Measurements from ENCODE around the gene SEC22B. TPM values are rescaled to one million over a fixed set of nuclear protein-coding genes. Genes with fewer than 3 reads are reported as not detected.

SEC22B gene
- total and polyA plus RNA-seq, 2 of the 13 experiments (the other 11 are each of a cell fraction or from before 2014, with no cell fraction given): 14.2 to 29.1 TPM

DNA sequence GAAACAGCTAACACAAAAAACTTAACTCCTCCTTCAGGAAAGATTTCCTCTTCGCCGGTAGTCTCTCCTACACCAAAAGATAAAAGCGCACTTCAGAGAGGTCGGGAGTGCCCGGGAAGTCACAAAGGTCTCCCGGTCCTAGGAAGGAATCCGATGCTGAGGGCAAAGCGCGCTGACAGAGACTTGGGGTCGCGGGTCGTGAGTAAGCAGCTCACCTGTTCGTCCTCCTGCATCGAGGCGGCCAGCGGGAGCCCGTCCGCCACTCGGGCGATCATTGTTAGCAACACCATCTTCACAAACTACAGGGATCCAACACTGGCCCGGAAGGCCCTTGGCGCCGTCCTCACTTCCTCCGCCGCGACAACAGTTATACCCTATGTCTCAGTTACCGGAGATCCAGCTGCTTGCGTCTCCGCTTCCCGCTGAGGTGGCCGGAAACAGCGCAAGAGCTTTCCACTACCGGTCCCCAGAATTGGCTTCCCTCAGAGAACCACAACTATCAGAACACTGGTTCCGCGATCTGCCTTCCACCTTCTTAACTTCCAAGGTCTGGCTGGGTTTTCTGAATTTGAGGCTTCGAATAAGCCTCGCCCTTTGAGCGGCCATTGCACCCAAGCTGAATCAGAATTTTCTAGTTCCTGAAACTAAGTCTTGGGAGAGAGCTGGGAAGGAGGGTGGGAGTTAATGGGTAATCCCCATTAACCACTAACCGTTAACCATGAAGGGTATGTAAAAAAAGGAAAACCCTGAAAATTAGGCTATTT is at the start of gene SEC22B (continued):
- TF ChIP-seq GZF1 (CRISPR knock-in tag; IDR thresholded peaks at IDR 0.05) (peak; percentile 84; the same call in 1 of the 2 replicates), ZNF30 (CRISPR knock-in tag; IDR thresholded peaks at IDR 0.05) (no peak), ZNF251 (CRISPR knock-in tag; IDR thresholded peaks at IDR 0.05) (no peak), ATF7 (IDR thresholded peaks at IDR 0.05) (no peak), ATF7 (CRISPR knock-in tag; IDR thresholded peaks at IDR 0.05) (0 out of 2 replicates have a peak, but pooled peaks have one; percentile 24), MXD4 (CRISPR knock-in tag; IDR thresholded peaks at IDR 0.05) (peak; percentile 79; the same call in 1 of the 2 replicates), KDM5B (CRISPR knock-in tag; IDR thresholded peaks at IDR 0.05; ENCODE audit: borderline replicate concordance) (peak; percentile 88), ZNF180 (CRISPR knock-in tag; IDR thresholded peaks at IDR 0.05; ENCODE audit: borderline replicate concordance, low read depth) (no peak), ZBTB21 (CRISPR knock-in tag; IDR thresholded peaks at IDR 0.05) (peak; percentile 68), REL (CRISPR knock-in tag; conservative IDR thresholded peaks at IDR 0.05) (no peak), PHF8 (CRISPR knock-in tag; IDR thresholded peaks at IDR 0.05) (peak; percentile 88), ZNF572 (CRISPR knock-in tag; IDR thresholded peaks at IDR 0.05) (no peak), FOXP1 (IDR thresholded peaks at IDR 0.05) (no peak), FOXP1 (CRISPR knock-in tag; IDR thresholded peaks at IDR 0.05) (peak; percentile 40; the same call in 1 of the 2 replicates), ZNF567 (CRISPR knock-in tag; IDR thresholded peaks at IDR 0.05; ENCODE audit: borderline replicate concordance) (no peak), REPIN1 (CRISPR knock-in tag; IDR thresholded peaks at IDR 0.05; ENCODE audit: borderline replicate concordance, low read depth) (peak; percentile 88; the same call in 1 of the 2 replicates), ZNF792 (CRISPR knock-in tag; IDR thresholded peaks at IDR 0.05) (peak; percentile 79; the same call in 1 of the 2 replicates), DR1 (CRISPR knock-in tag; IDR thresholded peaks at IDR 0.05) (0 out of 2 replicates have a peak, but pooled peaks have one; percentile 32), HNRNPL (IDR thresholded peaks at IDR 0.05; ENCODE audit: low read depth, low read length) (0 out of 2 replicates have a peak, but pooled peaks have one; percentile 53), HOXA3 (CRISPR knock-in tag; IDR thresholded peaks at IDR 0.05) (peak; percentile 94), POLR2A (IDR thresholded peaks at IDR 0.05; ENCODE audit: insufficient read depth in 1 of 2, low read depth in 2 of 2, low read length in 2 of 2) (peak; percentile 91 to 97), ZSCAN9 (CRISPR knock-in tag; IDR thresholded peaks at IDR 0.05; ENCODE audit: borderline replicate concordance) (peak; percentile 83; the same call in 1 of the 2 replicates), SIN3B (IDR thresholded peaks at IDR 0.05; ENCODE audit: low read length) (peak; percentile 78; the same call in 1 of the 2 replicates)
- TF ChIP-seq, protein P1, sequence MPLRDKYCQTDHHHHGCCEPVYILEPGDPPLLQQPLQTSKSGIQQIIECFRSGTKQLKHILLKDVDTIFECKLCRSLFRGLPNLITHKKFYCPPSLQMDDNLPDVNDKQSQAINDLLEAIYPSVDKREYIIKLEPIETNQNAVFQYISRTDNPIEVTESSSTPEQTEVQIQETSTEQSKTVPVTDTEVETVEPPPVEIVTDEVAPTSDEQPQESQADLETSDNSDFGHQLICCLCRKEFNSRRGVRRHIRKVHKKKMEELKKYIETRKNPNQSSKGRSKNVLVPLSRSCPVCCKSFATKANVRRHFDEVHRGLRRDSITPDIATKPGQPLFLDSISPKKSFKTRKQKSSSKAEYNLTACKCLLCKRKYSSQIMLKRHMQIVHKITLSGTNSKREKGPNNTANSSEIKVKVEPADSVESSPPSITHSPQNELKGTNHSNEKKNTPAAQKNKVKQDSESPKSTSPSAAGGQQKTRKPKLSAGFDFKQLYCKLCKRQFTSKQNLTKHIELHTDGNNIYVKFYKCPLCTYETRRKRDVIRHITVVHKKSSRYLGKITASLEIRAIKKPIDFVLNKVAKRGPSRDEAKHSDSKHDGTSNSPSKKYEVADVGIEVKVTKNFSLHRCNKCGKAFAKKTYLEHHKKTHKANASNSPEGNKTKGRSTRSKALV (CRISPR knock-in tag; IDR thresholded peaks at IDR 0.05): peak; percentile 77; the same call in 1 of the 2 replicates
- TF ChIP-seq, protein P2, sequence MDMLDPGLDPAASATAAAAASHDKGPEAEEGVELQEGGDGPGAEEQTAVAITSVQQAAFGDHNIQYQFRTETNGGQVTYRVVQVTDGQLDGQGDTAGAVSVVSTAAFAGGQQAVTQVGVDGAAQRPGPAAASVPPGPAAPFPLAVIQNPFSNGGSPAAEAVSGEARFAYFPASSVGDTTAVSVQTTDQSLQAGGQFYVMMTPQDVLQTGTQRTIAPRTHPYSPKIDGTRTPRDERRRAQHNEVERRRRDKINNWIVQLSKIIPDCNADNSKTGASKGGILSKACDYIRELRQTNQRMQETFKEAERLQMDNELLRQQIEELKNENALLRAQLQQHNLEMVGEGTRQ (IDR thresholded peaks at IDR 0.05; ENCODE audit: low read depth, low read length): no peak
- TF ChIP-seq, protein P2 (CRISPR knock-in tag; IDR thresholded peaks at IDR 0.05; ENCODE audit: borderline replicate concordance): no peak; the same call in 1 of the 2 replicates
- TF ChIP-seq, protein P3, sequence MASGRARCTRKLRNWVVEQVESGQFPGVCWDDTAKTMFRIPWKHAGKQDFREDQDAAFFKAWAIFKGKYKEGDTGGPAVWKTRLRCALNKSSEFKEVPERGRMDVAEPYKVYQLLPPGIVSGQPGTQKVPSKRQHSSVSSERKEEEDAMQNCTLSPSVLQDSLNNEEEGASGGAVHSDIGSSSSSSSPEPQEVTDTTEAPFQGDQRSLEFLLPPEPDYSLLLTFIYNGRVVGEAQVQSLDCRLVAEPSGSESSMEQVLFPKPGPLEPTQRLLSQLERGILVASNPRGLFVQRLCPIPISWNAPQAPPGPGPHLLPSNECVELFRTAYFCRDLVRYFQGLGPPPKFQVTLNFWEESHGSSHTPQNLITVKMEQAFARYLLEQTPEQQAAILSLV (CRISPR knock-in tag; IDR thresholded peaks at IDR 0.05; ENCODE audit: borderline replicate concordance): peak; percentile 64
